ENCODE results near the gene GREB1L. TPM values are rescaled to one million over a fixed set of nuclear protein-coding genes. Genes with fewer than 3 reads are reported as not detected.
"Not testable (repeated sequence)": the region's sequence is repeated elsewhere in the genome, so short reads cannot be mapped to it uniquely, and the experiment has no call there.

GREB1L gene
- polyA plus RNA-seq, 1 experiment: 2.7 TPM

DNA sequence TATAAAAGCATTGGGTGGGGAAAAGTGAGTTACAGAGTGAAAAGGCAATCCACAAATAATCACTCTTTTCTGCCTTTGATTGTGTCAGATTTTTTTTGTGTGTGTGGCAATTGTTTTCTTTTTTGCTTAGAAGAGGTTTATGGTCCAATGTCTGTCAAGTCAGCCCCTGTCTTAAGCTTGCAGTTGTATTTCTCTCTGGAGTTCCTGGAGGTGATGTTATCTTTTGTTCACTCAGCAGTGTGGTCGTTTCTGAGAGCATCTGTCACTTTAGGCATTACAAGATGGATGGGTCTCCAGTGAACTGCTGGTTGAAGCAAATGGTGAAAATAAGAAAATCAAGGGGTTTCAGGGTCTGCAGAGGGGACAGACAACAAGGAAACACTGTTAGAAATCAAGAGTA is 121.3 kb downstream of the GREB1L start:
- DNase-seq (ENCODE audit: low read depth): no peak
- CTCF ChIA-PET: no interaction called here
- POLR2A ChIA-PET: no interaction called here
- TF ChIP-seq, protein P1, sequence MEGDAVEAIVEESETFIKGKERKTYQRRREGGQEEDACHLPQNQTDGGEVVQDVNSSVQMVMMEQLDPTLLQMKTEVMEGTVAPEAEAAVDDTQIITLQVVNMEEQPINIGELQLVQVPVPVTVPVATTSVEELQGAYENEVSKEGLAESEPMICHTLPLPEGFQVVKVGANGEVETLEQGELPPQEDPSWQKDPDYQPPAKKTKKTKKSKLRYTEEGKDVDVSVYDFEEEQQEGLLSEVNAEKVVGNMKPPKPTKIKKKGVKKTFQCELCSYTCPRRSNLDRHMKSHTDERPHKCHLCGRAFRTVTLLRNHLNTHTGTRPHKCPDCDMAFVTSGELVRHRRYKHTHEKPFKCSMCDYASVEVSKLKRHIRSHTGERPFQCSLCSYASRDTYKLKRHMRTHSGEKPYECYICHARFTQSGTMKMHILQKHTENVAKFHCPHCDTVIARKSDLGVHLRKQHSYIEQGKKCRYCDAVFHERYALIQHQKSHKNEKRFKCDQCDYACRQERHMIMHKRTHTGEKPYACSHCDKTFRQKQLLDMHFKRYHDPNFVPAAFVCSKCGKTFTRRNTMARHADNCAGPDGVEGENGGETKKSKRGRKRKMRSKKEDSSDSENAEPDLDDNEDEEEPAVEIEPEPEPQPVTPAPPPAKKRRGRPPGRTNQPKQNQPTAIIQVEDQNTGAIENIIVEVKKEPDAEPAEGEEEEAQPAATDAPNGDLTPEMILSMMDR (IDR thresholded peaks at IDR 0.05; ENCODE audit: insufficient read depth, low read depth, low read length): no peak
- Histone ChIP-seq H3K36me3 (ENCODE audit: control insufficient read depth, insufficient read depth, low read length) (no peaks in the 10 kb centered on the region), H3K27me3 (ENCODE audit: control insufficient read depth, insufficient read depth, low read length) (no peaks in the 10 kb centered on the region), H3K4me3 (ENCODE audit: low read depth, low read length) (no peak overlapping the region)

DNA sequence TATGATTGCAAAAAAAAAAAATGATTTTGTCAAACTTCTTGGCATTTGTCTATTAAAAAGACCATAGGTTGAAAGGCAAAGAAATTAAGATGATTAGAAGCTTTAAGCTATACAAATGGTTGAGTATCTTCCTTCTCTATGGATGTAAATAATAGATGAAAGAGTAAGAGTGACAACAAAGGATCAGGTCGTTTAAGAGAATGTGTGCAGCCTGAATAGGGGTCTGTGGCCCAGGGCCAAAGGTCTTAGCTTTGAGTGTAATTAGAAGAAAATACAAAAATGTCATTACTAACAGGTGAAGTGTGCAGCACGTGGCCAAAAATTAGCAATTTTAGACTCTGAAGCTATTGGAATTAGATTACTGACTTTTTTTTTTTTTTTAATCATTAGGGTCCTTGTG is 122.4 kb downstream of the GREB1L start:
- no peak for DNase-seq (ENCODE audit: low read depth)
- TF ChIP-seq, protein P1 (IDR thresholded peaks at IDR 0.05; ENCODE audit: insufficient read depth, low read depth, low read length): no peak
- Histone ChIP-seq H3K4me3 (ENCODE audit: low read depth, low read length) (no peak overlapping the region), H3K27me3 (ENCODE audit: control insufficient read depth, insufficient read depth, low read length) (no peaks in the 10 kb centered on the region), H3K36me3 (ENCODE audit: control insufficient read depth, insufficient read depth, low read length) (no peaks in the 10 kb centered on the region)
- CTCF ChIA-PET: interaction anchor here (0.6 kb wide), 1 partner anchor 56 kb away, joined by 5 read pairs; no protein-coding TSS in a partner anchor
- POLR2A ChIA-PET: no interaction called here

DNA sequence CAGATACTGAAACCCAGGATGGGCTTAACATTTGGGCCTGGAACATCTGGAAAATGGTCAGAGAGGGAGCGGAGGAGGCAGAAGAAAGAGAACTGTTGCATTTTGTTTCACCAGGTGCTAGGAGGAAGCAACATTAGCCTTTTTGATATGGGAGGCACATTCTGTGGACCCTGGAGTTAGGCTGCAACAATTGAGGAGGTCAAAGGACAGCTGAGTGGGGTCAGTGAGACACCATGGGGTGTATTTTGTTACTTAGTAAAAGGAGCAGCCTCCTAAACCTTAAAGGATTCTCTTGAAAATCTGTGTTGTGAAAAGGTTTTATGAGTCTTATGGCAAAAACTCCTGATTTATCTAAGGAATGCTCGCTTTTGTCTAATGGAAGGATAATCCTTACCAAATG is 124.9 kb downstream of the GREB1L start:
- TF ChIP-seq, protein P1 (IDR thresholded peaks at IDR 0.05; ENCODE audit: insufficient read depth, low read depth, low read length): no peak

DNA sequence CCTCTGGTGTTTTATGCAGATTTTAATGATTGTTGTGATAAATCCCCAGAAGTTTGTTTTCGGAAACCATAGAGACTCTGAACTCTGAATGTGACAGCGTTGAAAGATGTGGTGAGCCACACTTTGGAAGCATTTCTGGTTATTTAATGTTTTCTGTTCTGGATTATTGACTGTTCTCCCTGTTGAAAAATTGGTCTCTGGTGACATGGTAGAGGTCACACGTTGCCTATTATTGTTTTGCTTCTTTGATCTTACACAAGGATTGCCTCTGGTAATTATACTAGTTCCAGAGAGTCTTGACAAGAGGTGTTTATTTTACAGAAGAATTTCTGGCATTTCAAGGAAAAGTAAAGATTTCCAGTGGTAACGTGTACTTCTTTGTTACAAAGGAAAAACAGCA is 127.1 kb downstream of the GREB1L start:
- DNase-seq (ENCODE audit: low read depth): no peak
- POLR2A ChIA-PET: no interaction called here
- TF ChIP-seq, protein P1 (IDR thresholded peaks at IDR 0.05; ENCODE audit: insufficient read depth, low read depth, low read length): no peak
- no peaks in the 10 kb centered on the region for H3K36me3 ChIP-seq (ENCODE audit: control insufficient read depth, insufficient read depth, low read length)
- no peak overlapping the region for H3K4me3 ChIP-seq (ENCODE audit: low read depth, low read length)
- H3K27me3 ChIP-seq (ENCODE audit: control insufficient read depth, insufficient read depth, low read length): no peaks in the 10 kb centered on the region
- CTCF ChIA-PET: no interaction called here

More for the DNA sequence above, 124.9 kb downstream of the GREB1L start:
- CTCF ChIA-PET: no interaction called here
- H3K4me3 ChIP-seq (ENCODE audit: low read depth, low read length): no peak overlapping the region
- no peaks in the 10 kb centered on the region for H3K27me3 ChIP-seq (ENCODE audit: control insufficient read depth, insufficient read depth, low read length)
- POLR2A ChIA-PET: no interaction called here
- no peak for DNase-seq (ENCODE audit: low read depth)
- no peaks in the 10 kb centered on the region for H3K36me3 ChIP-seq (ENCODE audit: control insufficient read depth, insufficient read depth, low read length)

DNA sequence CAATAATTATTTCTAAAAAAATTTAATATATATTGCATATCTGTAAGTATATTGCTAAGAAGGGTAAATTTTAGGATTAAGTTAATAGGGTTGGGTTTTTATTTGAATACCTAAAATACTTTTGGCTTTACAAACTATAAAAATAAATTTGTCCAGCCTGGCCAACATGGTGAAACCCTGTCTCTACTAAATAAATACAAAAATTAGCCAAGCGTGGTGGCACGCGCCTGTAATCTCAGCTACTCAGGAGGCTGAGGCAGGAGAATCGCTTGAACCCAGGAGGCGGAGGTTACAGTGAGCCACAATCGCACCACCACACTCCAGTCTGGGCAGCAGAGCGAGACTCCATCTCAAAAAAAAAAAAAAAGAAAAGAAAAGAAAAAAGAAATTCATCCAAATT is 127.6 kb downstream of the GREB1L start:
- CTCF ChIA-PET; H3K36me3 ChIP-seq (ENCODE audit: control insufficient read depth, insufficient read depth, low read length); H3K27me3 ChIP-seq (ENCODE audit: control insufficient read depth, insufficient read depth, low read length); DNase-seq (ENCODE audit: low read depth); H3K4me3 ChIP-seq (ENCODE audit: low read depth, low read length); POLR2A ChIA-PET: not testable (repeated sequence)

DNA sequence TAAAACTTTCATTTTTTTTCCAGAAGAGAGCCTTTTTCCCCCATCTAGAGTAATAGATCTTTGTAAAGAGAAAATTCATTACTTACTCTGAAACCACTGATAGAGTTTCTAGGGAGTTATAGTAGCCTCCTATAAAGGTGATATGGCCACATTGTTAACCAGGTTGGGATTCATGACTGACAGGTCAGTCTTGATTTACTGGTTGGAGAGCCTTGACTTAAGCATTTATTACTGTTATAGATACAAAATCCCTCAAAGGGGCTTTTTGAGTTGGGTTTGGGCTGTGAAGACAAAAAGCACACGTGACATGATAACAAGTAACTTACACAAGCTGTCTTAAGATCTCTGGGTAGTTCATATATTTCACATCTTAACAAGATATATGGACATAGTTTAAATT is 141.0 kb downstream of the GREB1L start:
- no peaks in the 10 kb centered on the region for H3K36me3 ChIP-seq (ENCODE audit: control insufficient read depth, insufficient read depth, low read length)
- H3K4me3 ChIP-seq (ENCODE audit: low read depth, low read length): no peak overlapping the region
- TF ChIP-seq, protein P1 (IDR thresholded peaks at IDR 0.05; ENCODE audit: insufficient read depth, low read depth, low read length): no peak
- ChIA-PET CTCF (no interaction called here), POLR2A (no interaction called here)
- H3K27me3 ChIP-seq (ENCODE audit: control insufficient read depth, insufficient read depth, low read length): no peaks in the 10 kb centered on the region
- DNase-seq (ENCODE audit: low read depth): no peak
